CD4-positive, alpha-beta T cell treated with Interleukin-4 for 4 hours (primary cell): ENCODE results near the gene C1orf115.
A peak's percentile ranks its signal among the peaks of the same experiment; 100 is the strongest.
"Not testable (repeated sequence)": the region's sequence is repeated elsewhere in the genome, so short reads cannot be mapped to it uniquely, and the experiment has no call there.

ENCODE experiments used
- DNase-seq: peaks from one replicate; pipeline ENCODE4 v3.0.0-alpha.2; 2020

The C1orf115 gene

DNA sequence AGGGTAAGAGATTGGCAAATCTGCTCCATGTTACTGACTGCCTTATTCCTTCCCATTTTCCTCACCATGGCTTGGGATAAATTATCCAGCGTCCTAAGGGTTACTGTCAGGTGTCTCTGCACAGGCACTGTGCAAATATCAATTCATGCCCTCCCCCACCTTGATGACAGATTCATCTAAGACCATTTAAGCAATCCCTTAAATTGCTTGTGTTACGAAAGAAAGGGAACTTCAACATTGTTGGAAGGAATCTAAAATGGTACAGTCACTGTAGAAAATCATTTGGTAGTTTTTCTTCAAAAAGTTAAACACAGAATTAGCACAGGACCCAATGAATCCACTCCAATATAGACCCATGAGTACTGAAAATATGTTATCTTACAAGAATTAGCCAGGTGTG, 40.3 kb downstream of the C1orf115 start:
- DNase-seq: no peak

- no peak for DNase-seq
Observed at GRCh38 chr1:220732137-220732536, 42.0 kb downstream of the C1orf115 start.

GRCh38 chr1:220732621-220733020, 42.5 kb downstream of the C1orf115 start:
- no peak for DNase-seq

DNA sequence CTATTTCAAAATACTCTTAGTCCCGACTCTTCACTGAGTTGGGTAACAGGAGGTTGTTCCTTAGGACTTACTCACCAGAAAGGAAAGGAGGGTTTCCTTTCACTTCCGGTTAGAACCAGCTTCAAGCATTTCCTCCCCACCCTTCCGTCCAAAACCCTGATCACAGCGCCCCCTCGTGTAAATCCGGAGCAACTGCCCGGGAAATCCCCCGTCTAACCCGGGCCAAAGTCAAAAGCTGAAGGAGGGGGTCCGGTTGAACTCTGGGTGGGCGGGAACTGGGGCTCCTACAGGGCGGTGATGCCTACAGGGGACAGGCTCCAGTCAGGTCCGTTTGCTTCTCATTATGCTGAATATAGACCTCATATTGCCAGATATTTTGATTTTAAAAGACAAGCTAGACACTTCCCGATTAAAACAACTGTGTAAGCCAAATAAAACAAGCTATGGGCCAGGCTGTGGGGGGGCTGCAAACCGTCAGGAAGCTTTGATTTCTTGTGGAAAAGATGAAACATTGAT, 43.0 kb downstream of the C1orf115 start:
- peak; percentile 75 for DNase-seq

- no peak for DNase-seq
Observed at GRCh38 chr1:220734571-220735326, 44.6 kb downstream of the C1orf115 start.

- not testable (repeated sequence) for DNase-seq
Observed at GRCh38 chr1:220736283-220736682, 46.1 kb downstream of the C1orf115 start.

DNA sequence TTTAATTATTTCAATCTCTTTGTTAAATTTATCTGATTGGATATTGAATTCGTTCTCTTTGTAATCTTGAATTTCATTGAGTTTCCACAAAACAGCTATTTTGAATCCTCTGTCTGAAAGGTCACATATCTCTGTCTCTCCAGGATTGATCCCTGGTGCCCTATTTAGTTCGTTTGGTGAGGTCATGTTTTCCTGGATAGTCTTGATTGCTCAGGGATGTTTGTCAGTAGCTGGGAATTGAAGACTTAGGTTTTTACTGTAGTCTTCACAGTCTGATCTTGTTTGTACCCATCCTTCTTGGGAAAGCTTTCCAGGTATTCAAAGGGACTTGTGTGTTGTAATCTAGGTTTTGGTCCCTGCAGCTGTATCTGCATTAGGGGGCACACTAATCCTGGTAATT, 51.2 kb downstream of the C1orf115 start:
- no peak for DNase-seq

GRCh38 chr1:220741825-220742224, 51.7 kb downstream of the C1orf115 start:
- no peak for DNase-seq

GRCh38 chr1:220742520-220742919, 52.4 kb downstream of the C1orf115 start:
- DNase-seq: no peak

GRCh38 chr1:220746851-220747250, 56.7 kb downstream of the C1orf115 start:
- no peak for DNase-seq

GRCh38 chr1:220747437-220748088, 57.4 kb downstream of the C1orf115 start:
- DNase-seq: no peak

DNA sequence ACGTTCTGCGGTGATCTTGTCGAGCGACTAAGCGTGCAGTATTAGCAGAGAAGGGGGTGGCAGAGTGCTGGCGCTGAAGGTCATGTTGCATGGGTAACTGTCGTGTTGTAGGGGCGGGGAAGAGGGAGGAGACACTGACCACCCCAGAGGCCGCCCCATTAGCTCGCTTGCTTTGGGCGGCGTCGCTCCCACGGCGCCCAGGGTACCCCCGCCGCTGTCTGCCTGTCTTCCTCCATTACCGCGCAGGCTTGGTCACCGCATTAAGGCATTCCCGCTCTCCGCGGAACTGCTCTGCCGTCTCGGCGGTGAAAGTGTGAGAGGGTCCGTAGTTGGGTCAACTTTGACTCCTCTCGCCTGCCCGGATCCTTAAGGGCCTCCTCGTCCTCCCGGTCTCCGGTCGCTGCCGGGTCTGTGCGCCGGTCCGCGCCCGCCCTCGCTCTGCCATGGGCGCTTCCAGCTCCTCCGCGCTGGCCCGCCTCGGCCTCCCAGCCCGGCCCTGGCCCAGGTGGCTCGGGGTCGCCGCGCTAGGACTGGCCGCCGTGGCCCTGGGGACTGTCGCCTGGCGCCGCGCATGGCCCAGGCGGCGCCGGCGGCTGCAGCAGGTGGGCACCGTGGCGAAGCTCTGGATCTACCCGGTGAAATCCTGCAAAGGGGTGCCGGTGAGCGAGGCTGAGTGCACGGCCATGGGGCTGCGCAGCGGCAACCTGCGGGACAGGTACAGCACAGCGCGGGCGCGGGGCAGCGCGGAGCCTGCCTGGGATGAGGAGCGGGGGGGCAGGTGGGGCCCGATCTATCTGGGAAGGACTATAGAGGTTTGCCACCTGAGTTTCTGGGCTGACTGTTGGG, 58.1 kb downstream of the C1orf115 start, which contains the start of gene MTARC2:
Gene MTARC2 (plus strand): TSS at position 234 of the 846 bp plus-strand sequence. CDS start 210 bp downstream, at position 444.
- no peak for DNase-seq
